Stimulated activated CD4-positive, alpha-beta T cell treated with anti-CD3 and anti-CD28 coated beads, Interleukin-1b, Interleukin-23, amount 100 ng/mL, for 1 hour (primary cell): ENCODE data around the gene KRT76.

Experiments
- DNase-seq, 2 donors: peaks; one replicate each; pipeline ENCODE4 v3.0.0-alpha.2; 2020; ENCODE audit warnings: low read depth in 2 of 2

The KRT76 gene

GRCh38 chr12:52776913-52777395 lies at the start of gene KRT76:
TSS of gene KRT76 (minus strand) at chr12:52777345. CDS start at chr12:52777291, 54 bp downstream.
- no peak for DNase-seq

- DNase-seq: no peak
Observed at GRCh38 chr12:52825961-52826360, 48.8 kb upstream of the KRT76 start.

GRCh38 chr12:52824741-52825410 lies 47.7 kb upstream of the KRT76 start:
- DNase-seq: no peak

GRCh38 chr12:52823761-52824450 lies 46.8 kb upstream of the KRT76 start:
- no peak for DNase-seq

GRCh38 chr12:52822771-52823510 lies 45.8 kb upstream of the KRT76 start:
- DNase-seq: no peak

- no peak for DNase-seq
Observed at GRCh38 chr12:52821826-52822660, 44.9 kb upstream of the KRT76 start.

GRCh38 chr12:52821071-52821730 lies 44.1 kb upstream of the KRT76 start:
- DNase-seq: no peak

- DNase-seq: no peak
Observed at GRCh38 chr12:52820521-52820920, 43.4 kb upstream of the KRT76 start.

GRCh38 chr12:52819731-52820510 lies 42.8 kb upstream of the KRT76 start:
- DNase-seq: no peak

GRCh38 chr12:52818887-52819420 lies 41.8 kb upstream of the KRT76 start:
- no peak for DNase-seq

GRCh38 chr12:52818388-52818787 lies 41.2 kb upstream of the KRT76 start:
- no peak for DNase-seq

- no peak for DNase-seq
Observed at GRCh38 chr12:52817699-52818238, 40.6 kb upstream of the KRT76 start.

GRCh38 chr12:52817003-52817698 lies 40.0 kb upstream of the KRT76 start:
- DNase-seq: no peak

GRCh38 chr12:52815676-52816588 lies 38.8 kb upstream of the KRT76 start:
- no peak for DNase-seq

GRCh38 chr12:52815161-52815560 lies 38.0 kb upstream of the KRT76 start:
- no peak for DNase-seq

GRCh38 chr12:52814710-52815155 lies 37.6 kb upstream of the KRT76 start:
- DNase-seq: no peak

GRCh38 chr12:52813885-52814709 lies 37.0 kb upstream of the KRT76 start, which contains the start of gene KRT4:
TSS of gene KRT4 (minus strand) at chr12:52814116. CDS start at chr12:52814058, 58 bp downstream.
- no peak for DNase-seq
